Neutrophil (primary cell): ENCODE measurements around the gene CLEC4G.
A peak's percentile ranks its signal among the peaks of the same experiment; 100 is the strongest.

ENCODE experiments used
- H3K27ac ChIP-seq: fragments of 200-600 bp; sonication (generic); 2 replicates; pipeline ENCODE4 v1.5.1; 2016; ENCODE audit warnings: mild to moderate bottlenecking, moderate library complexity
- H3K27me3 ChIP-seq: fragments of 200-600 bp; sonication (generic); 2 replicates; pipeline ENCODE4 v1.6.0; 2016; ENCODE audit warnings: mild to moderate bottlenecking
- H3K36me3 ChIP-seq: fragments of 200-600 bp; sonication (generic); 2 replicates; pipeline ENCODE4 v1.5.1; 2017
- H3K4me1 ChIP-seq, 2 experiments: fragments of 200-600 bp in 1 of 2; sonication (generic) in 1 of 2; 1 replicate in 1 of 2; 2 replicates in 1 of 2; pipeline versions ENCODE4 v1.5.1 to v1.6.1; 2013 to 2016; ENCODE audit warnings: low read depth in 1 of 2, low read length in 1 of 2, mild to moderate bottlenecking in 1 of 2, moderate library complexity in 1 of 2; ENCODE audit not compliant: control insufficient read depth in 1 of 2, insufficient read depth in 1 of 2
- H3K4me3 ChIP-seq, 2 experiments: fragments of 200-600 bp in 1 of 2; sonication (generic) in 1 of 2; 1 replicate in 1 of 2; 2 replicates in 1 of 2; pipeline ENCODE4 v1.5.1; 2013 to 2016; ENCODE audit warnings: low read depth in 1 of 2, low read length in 1 of 2, mild to moderate bottlenecking in 1 of 2, moderate library complexity in 1 of 2
- H3K9me3 ChIP-seq: fragments of 200-600 bp; sonication (generic); 2 replicates; pipeline ENCODE4 v1.5.1; 2016
- TF ChIP-seq, protein P1 (sequence below): fragments of 200-600 bp; sonication (generic); IDR thresholded peaks from 2 replicates; pipeline ENCODE4 v1.5.1; 2016; ENCODE audit warnings: antibody characterized with exemption

Gene CLEC4G

DNA sequence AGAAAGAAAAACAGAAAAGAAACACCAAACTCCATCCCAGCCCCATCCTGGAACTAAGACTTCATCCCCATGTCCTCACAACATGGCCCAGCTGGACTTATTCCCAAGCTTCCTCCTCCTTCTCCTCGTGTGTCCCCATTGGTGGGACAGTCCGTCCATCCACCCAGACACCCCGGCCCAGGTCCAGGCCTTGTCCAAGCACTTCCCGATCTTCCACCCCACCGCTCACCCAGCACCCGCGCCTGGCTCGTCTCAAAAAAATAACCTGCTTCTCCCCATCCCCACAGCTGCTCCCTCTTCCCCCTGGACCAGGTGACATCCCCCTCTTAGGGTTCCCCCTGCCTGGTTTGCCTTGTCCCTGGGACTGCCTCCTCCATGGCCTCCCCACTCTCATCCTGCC, 28.6 kb downstream of the CLEC4G start:
- H3K27ac ChIP-seq, result peak overlapping the region; percentile 99
- H3K36me3 ChIP-seq, result no peaks in the 10 kb centered on the region
- H3K4me3 ChIP-seq, result no peak overlapping the region
- H3K9me3 ChIP-seq, result no peaks in the 10 kb centered on the region
- peaks cover 40 to 41% of the 10 kb centered on the region in 2 experiments for H3K4me1 ChIP-seq
- peaks cover 4% of the 10 kb centered on the region for H3K27me3 ChIP-seq
- TF ChIP-seq, protein P1, sequence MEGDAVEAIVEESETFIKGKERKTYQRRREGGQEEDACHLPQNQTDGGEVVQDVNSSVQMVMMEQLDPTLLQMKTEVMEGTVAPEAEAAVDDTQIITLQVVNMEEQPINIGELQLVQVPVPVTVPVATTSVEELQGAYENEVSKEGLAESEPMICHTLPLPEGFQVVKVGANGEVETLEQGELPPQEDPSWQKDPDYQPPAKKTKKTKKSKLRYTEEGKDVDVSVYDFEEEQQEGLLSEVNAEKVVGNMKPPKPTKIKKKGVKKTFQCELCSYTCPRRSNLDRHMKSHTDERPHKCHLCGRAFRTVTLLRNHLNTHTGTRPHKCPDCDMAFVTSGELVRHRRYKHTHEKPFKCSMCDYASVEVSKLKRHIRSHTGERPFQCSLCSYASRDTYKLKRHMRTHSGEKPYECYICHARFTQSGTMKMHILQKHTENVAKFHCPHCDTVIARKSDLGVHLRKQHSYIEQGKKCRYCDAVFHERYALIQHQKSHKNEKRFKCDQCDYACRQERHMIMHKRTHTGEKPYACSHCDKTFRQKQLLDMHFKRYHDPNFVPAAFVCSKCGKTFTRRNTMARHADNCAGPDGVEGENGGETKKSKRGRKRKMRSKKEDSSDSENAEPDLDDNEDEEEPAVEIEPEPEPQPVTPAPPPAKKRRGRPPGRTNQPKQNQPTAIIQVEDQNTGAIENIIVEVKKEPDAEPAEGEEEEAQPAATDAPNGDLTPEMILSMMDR, result no peak

DNA sequence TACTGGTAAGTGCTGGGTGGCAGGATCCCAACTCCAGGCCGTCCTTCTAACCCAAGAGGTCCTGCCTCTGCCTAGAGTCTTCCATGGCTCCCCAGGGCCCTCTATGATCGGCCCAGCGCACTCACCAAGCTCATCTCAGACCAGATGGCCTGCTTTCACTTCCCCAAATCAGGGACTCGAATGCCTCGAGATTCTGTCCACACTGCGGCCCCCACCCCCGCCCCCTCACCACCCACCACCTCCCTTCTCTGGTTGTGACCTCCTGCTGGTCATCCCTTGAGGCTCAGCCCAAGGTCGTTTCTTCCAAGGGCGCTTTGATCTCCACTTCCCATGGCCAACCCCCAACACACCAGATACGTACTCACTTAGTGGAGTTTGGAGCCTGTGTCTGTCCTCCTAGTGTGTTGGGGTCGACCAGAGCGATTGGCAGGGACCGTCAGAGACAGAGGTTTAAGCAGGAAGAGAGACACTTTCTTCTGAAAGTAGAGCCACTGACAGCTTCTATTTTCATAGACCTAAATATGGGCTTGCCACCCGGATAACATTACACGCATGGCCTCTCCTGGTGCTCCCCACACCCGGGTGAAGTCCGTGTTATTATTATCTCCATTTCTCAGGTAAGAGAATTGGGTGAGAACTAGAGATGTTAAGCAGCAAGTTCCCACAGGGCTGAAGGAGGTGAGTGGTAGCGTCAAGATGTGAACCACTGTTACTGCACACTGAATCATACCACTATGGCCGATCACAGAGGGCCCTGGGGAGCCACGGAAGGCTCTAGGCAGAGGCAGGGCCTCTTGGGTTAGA, 30.1 kb downstream of the CLEC4G start, which contains the start of gene FCER2:
FCER2 (minus strand) TSS at position 478 of the 804 bp plus-strand sequence. CDS start 2,371 bp downstream, outside the sequence.
- no peaks in the 10 kb centered on the region for H3K9me3 ChIP-seq
- TF ChIP-seq, protein P1, result no peak
- peak within 1 kb of the TSS; percentile 50 for H3K27ac ChIP-seq
- H3K27me3 ChIP-seq, result peaks cover 12% of the 10 kb centered on the region
- H3K4me1 ChIP-seq, result peaks cover 31 to 35% of the 10 kb centered on the region in 2 experiments
- no peaks in the 10 kb centered on the region for H3K36me3 ChIP-seq
- no peak within 1 kb of the TSS for H3K4me3 ChIP-seq

DNA sequence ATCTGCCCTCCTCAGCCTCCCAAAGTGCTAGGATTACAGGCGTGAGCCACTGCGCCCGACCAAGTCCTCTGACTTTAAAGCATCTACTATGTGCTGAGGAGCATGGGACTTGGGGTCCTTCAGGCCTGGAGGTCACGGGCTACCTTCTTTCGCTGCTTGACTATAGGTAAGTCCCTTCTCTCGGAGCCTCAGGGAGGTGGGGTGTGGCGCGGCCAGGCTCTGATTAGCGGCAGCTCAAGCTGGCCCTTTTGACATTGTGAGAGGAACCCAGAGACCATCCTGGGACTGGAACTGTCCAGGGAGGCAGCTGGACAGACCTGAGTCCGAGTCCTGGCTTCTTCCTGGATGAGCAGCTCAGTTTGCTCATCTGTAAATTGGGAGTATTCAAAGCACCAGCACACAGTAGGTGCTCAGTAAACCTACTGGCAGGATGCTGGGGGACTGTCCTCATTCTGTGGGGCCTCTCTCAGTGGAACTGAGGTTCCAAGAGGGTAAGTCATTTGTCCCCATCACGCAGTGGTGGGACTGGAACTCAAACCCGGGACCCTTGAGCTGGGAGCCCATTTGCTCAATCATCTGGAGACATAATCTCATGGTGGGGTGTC, 30.8 kb downstream of the CLEC4G start:
- TF ChIP-seq, protein P1, result no peak
- H3K9me3 ChIP-seq, result no peaks in the 10 kb centered on the region
- H3K4me1 ChIP-seq, result peaks cover 24 to 28% of the 10 kb centered on the region in 2 experiments
- H3K27ac ChIP-seq, result no peak overlapping the region
- H3K27me3 ChIP-seq, result peaks cover 12% of the 10 kb centered on the region
- H3K36me3 ChIP-seq, result no peaks in the 10 kb centered on the region
- H3K4me3 ChIP-seq, result no peak overlapping the region

DNA sequence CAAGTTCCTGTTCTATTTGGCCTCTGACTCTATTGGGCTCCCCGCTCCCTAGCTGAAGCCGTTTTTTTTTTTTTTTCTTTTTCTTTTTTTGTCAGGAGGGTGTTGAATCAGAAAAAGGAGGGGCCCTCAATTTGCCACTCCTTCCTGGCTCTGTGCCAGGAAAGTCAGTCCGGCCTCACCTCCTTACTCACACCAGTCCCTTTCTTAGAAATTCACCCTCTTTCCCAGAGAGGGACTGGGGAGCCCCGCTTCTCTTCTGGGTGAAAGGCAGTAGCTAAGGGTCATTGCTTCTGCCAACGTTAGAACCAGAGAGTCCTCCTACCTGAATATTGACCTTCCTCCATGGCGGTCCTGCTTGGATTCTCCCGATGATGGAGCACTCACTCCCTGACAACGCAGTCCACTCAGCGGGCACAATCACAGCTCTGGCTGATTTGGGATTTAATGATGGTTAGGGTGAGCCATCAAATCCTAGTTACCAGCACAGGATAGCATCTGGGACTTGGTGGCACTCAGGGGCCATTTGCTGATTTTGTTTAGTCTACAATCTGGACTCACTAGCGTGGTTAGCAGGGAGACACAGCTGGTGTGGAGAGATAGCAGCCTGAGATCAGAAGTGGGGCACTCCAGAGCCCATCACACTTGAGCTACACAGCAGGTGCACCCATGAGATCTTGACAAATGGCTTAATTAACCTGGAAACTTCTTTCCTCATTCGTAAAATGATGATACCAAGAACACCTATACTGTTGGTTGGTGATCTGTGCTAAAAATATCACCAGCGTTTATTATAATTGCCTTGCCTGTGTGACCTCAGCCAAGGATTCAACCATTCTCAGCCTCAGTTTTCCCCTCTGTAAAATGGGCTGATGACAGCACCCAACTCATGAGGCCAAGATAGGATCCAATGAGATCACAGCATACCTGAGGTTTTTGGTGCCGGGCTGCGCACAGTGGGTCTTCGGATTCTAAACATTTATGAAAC, 32.2 kb downstream of the CLEC4G start:
- H3K27ac ChIP-seq, result no peak overlapping the region
- H3K9me3 ChIP-seq, result no peaks in the 10 kb centered on the region
- peaks cover 9 to 13% of the 10 kb centered on the region in 2 experiments for H3K4me1 ChIP-seq
- H3K27me3 ChIP-seq, result peaks cover 12% of the 10 kb centered on the region
- TF ChIP-seq, protein P1, result no peak
- H3K4me3 ChIP-seq, result no peak overlapping the region
- no peaks in the 10 kb centered on the region for H3K36me3 ChIP-seq

GRCh38 chr19:7699003-7699402, 32.9 kb downstream of the CLEC4G start:
- Histone ChIP-seq H3K4me1 (peaks cover 2 to 6% of the 10 kb centered on the region in 2 experiments), H3K4me3 (no peak overlapping the region), H3K36me3 (no peaks in the 10 kb centered on the region), H3K9me3 (no peaks in the 10 kb centered on the region), H3K27me3 (peaks cover 12% of the 10 kb centered on the region), H3K27ac (no peak overlapping the region)
- TF ChIP-seq, protein P1, result no peak
